ENCODE data around the gene CCDC138.

The CCDC138 gene

DNA sequence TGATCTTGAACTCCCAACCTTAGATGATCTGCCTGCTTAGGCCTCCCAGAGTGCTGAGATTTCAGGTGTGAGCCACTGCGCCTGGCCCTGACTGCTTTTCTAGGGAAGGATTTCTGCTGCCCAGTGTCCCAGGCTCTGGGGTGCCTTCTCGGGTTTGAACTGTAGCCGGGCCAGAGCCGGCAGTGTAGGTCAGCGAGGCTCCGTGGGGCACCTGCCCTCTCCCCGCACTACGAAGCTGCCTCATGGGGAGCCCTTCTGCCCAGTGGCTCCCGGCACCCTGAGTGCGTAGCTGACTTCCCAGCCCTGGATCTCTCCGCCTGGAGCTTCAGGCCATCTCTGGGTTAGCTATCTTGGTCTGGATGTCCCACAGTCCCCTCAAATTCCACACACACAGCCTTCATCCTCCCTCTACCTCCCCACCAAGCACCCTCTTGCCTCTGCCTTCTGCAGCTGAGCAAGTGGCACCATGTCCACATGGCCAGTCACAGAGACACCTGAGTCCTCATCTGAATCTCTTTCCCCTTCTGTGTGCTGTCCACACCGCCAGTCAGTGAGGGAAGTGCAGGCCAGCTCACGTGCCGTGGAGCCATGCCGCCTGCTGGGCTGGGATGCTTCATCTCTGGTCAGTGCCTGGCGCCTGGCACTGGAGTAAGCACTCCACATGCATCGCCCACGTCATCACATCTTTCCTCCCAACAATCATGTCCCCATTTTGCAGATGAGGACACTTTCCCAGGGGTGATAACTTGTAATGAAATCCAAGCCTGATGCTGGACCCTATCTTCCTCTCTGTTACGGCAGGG, 133.2 kb downstream of the CCDC138 start:
- DNase-seq (ENCODE audit: low read depth in 2 of 2), result no peak

DNA sequence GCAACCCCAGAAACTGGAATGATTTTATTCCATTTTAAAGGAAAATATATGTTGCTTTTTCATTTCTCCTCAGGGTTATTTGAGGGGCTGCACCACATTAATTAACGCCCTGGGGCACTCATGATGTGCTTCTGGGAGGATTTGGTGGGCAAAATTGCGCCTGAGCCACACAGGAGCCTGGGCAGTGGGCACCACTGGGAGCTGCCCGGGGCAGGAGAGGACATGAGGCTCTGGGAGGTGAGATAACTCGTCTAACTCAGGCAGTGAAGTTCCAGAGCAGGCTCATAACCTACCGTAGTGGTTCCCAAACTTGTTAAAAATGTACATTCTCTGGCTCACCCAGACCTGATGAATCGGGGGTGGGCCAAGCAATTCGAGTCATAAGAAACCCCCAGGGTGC, 134.1 kb downstream of the CCDC138 start:
- no peak for DNase-seq (ENCODE audit: low read depth in 2 of 2)

DNA sequence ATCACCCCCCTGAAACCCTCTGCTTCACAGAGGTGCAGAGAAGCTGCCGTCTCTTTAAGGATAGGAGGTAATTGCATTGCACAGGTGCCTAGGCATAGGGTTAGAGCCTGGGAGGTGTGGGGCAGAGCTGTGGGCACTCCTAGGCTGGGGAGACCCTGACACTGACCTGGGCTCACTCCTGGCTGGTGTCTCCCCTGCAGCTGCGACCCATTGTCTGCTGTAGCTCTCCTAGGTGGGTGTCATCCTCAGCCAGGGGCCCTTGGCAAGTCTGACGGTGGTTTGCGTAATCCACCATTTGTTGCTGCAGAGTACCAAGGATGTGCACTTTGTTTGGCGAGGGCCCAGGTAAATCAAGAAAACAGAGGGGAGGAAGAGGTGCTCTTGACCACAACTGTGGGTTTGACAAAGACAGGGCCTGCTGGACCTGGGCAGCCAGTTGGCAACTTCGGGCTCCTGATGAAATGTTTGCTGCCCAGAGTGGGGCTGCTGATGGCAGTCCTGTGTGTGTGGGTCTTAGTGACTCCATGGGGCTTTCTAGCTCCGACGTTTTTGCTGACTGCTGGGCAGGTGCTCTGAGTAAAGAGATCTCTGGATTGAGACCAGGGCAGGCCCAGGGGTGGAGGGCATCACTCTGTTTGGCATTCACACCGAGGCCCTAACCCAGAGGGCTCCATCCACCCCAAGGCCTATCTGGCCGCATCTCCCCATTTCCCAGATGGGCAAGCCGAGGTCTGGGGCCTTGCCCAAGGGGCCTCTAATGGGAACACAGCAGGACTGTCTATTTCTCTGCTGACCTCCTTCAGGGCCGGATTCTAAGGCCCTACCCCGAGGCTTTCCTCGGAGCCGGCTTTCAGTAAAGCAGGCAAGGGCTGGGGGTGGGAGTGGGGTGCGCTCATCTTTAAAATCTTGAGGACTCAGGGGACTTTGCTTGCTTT, 134.8 kb downstream of the CCDC138 start:
- DNase-seq (ENCODE audit: low read depth in 2 of 2), result no peak

DNA sequence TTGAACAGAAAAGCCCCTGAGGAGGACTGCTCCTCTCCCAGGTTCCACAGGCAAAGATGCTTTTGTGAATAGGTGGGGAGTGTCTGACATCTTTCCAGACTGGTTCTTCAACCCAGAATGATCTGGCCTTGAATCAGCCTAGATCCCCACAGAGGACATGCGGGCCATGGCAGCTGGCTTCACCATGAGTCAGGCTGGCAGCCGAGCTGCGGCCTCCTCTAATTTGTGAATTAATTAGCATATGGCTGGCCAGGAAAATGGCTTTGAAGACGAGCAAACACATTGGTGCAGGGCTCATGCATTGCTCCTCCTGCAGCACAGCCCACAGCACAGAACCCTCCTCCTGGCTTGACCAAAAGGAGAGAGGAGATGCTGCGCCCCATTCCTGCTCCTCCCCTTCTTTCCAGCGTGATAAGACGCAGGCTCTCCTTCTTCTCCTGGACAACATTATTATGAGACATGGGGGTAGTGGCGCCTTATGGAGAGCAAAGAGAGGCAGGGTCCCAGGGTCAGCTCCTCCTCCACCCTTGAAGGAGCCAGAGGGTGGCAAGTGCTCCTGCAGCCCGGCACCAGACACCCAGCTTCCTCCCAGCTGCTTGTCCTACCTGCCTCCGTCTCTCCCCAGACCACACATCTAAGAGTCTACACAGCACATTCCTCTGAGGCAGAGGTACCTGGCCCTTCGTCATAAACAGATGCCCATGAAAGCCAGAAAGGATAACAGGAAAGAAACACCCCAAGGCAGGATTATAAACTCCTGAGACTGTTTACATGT, 135.8 kb downstream of the CCDC138 start:
- no peak for DNase-seq (ENCODE audit: low read depth in 2 of 2)

DNA sequence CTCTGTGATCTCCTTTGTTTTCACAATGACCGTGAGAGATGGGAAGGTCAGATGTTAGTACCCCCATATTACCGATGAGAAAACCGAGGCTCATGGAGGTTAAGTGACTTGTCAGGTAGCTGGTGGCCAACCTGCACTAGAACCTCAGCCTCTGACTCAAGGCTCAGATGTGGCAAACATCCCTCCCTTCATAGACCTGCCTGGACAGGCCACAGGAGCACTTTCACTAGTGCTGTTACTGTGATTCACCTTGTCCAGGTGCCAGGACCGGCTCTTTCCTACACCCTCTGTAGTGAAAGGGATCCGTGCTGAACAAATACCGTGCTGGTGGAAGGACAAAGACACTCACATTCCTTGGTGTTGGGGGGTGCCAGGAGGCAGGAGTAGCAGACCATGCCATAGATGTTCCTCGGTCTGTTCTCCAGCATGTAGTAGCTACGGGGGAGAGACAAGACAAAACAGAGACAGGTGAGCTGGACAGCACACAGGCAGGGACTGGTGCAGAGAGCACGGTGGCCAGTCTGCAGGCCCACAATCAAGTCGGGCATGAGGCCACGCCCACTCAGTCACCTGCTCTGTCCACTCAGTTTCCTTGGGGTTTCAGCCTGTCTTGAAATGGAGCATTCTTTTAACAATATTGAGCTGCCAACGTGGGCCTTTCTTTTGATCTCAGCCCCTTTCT, 136.6 kb downstream of the CCDC138 start:
- DNase-seq (ENCODE audit: low read depth in 2 of 2), result no peak

DNA sequence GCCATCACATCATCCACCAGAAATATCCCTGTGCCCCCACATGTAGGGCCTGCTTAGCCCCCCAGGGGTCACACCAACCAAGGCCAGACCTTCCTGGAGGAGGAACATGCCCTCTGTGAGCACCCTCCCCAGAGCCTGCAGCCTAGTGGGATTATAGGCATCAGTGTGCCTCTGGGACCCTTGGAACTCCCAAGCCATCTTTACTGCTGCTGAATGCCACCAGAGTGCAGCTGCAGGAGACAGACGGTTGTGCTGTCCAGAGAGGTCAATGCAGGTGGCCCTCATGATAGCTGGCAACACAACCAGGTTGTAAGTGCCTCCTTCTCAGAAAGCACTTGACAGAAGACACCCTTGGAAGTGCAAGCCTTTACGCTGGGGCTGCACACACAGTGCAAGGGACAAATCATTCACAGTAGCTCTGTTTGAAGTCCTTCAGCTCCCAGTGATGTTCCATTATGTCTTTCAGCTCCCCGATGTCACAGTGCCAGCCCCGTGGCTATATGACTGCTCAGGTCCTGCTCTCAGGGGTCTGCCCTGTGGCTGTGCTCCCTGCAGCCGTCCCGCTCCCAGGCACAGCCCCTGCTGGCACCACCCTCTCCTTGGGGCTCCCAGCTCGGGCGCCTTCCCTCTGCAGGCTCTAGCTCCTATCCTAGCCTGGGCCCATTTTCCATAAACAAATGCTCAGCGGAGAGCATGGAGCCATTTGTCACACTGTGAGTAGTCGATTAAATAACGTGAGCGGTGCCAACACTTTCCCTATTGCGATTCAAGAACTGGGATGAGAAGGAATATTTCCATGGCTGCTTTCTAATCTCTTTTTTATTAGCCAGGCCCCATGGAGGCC, 137.4 kb downstream of the CCDC138 start:
- DNase-seq (ENCODE audit: low read depth in 2 of 2), result no peak

DNA sequence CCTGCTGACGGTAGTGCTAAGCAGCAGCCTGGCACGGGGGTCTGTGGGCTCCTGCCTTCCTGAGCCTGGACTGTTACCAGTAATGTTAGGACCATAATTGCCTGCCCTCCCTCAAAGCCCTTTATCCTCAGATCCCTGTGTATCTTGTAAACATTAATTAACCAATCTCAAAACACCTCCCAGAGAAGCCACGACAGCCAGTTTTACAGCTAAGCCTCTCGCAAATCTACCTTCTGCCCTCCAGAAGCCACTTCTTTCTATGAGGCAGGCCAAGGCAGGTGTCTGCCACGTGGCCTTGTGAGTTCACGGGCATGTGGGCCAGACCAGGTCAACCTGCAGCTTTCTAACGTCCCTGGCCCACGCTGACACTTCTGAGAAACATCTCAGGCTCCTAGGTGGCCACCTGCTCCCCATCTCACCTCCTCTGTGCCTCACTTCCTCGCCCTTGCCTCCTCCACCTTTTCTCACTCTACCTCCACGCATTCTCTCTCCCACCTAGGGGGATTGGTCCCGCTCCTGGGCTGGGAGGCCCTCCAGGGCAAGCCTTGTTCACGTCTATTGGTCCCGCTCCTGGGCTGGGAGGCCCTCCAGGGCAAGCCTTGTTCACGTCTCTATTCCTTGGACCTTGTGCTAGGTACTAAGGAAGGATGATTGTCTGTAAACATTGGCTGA, 138.1 kb downstream of the CCDC138 start:
- DNase-seq (ENCODE audit: low read depth in 2 of 2), result no peak

DNA sequence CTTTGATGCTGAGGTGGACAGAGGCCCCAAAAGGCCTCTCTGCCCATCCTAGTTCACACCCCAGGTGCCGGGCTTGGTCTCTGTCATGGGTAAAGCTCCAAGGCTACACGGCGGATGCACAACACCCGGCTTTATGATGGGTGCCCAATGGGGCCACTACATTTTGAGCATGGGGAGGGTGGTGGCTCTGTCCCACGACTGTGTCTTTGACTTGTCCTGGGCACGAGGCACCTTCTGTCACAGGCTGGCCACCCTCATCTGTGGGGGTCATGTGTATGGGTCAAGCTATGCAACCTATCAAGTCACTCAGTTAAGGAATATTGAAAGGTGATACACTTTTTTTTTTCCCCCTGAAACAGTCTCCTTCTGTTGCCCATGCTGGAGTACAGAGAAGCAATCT, 138.7 kb downstream of the CCDC138 start:
- no peak for DNase-seq (ENCODE audit: low read depth in 2 of 2)

DNA sequence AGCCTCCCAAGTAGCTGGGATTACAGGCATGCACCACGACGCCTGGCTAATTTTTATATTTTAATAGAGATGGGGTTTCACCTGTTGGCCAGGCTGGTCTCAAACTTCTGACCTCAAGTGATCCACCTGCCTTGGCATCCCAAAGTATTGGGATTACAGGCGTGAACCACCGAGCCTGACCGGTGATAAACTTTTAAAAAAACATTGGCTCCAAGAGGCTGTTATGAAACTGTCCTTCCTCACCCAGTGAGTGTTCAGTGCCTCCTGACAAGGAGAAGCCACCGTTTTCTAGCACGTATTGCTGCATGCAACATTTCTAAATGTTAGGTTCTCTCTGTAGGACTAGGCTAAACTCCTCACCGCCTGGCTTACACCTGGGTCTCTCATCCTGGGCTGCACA, 139.2 kb downstream of the CCDC138 start:
- no peak for DNase-seq (ENCODE audit: low read depth in 2 of 2)

All from stimulated activated CD8-positive, alpha-beta memory T cell treated with anti-CD3 and anti-CD28 coated beads, Interleukin-2, amount 100 ng/mL, for 48 hours (primary cell).